Measurements from ENCODE around the gene ZNF622. TPM values are rescaled to one million over a fixed set of nuclear protein-coding genes. Genes with fewer than 3 reads are reported as not detected.

Gene ZNF622
- total and polyA plus RNA-seq, 10 of the 15 experiments (the other 5 are each of a cell fraction or from before 2014, with no cell fraction given), result 9.0 to 60.3 (median 31.0) TPM

- Histone ChIP-seq H3K79me2 (ENCODE audit: control insufficient read depth, insufficient read depth, low read length) (no peaks in the 10 kb centered on the region), H4K20me1 (ENCODE audit: control insufficient read depth, insufficient read depth) (no peaks in the 10 kb centered on the region), H3K4me2 (ENCODE audit: control insufficient read depth, insufficient read depth) (no peak overlapping the region), H3K27ac (ENCODE audit: control insufficient read depth, insufficient read depth) (no peak overlapping the region), H3K27me3 (replicated peaks in 1 of 2; ENCODE audit: control insufficient read depth in 2 of 2, insufficient read depth in 2 of 2, low read length in 1 of 2) (no peaks in the 10 kb centered on the region), H3K9ac (ENCODE audit: control insufficient read depth, insufficient read depth, low read length) (no peak overlapping the region), H2AFZ (ENCODE audit: control insufficient read depth, low read depth, low read length) (no peak overlapping the region), H3K4me1 (ENCODE audit: control insufficient read depth, insufficient read depth, low read length) (no peaks in the 10 kb centered on the region), H3K4me3 (no peak overlapping the region), H3K9me3 (replicated peaks; ENCODE audit: control insufficient read depth, insufficient read depth, low read length) (no peaks in the 10 kb centered on the region), H3K36me3 (ENCODE audit: control insufficient read depth in 2 of 2, insufficient read depth in 2 of 2, low read length in 1 of 2) (no peaks in the 10 kb centered on the region)
- ChIA-PET RAD21 (ENCODE audit: unreplicated experiment) (no interaction called here), CTCF (no interaction called here), POLR2A (interaction anchor here (0.5 kb wide), 1 partner anchor 279 kb away, joined by 3 read pairs; no protein-coding TSS in a partner anchor), SMC1A (ENCODE audit: uncharacterized antibody, unreplicated experiment) (no interaction called here)
- in situ Hi-C loops (cut with MboI) (no loop called here), intact Hi-C loops (cut with micrococcal nuclease; ENCODE audit: unreplicated experiment) (no loop called here)
- no peak for DNase-seq (ENCODE audit: low read depth, low spot score)
- FAIRE-seq, result no peak
- ATAC-seq, result no peak
- BruUV-seq (replicated peaks), result no TSS peak
- TF ChIP-seq POU2F2 (IDR thresholded peaks at IDR 0.05; ENCODE audit: borderline replicate concordance, low read depth, low read length) (no peak), FOXM1 (IDR thresholded peaks at IDR 0.05; ENCODE audit: low read depth, low read length) (no peak), RELB (IDR thresholded peaks at IDR 0.05; ENCODE audit: low read depth) (no peak), FOS (IDR thresholded peaks at IDR 0.05; ENCODE audit: borderline replicate concordance, extremely low read depth, insufficient read length) (no peak)
Measured at GRCh38 chr5:16412556-16412955, 53.0 kb downstream of the ZNF622 start.

- H3K9me3 ChIP-seq (replicated peaks; ENCODE audit: control insufficient read depth, insufficient read depth, low read length), result no peaks in the 10 kb centered on the region
- WGBS (ENCODE audit: insufficient coverage, insufficient replicate concordance, low lambda C conversion rate, missing lambda C conversion rate), result 40% methylated on average over 3 of the region's 3 CpGs
- no peaks in the 10 kb centered on the region for H3K36me3 ChIP-seq (ENCODE audit: control insufficient read depth in 2 of 2, insufficient read depth in 2 of 2, low read length in 1 of 2)
- FAIRE-seq (no peak), DNase-seq (ENCODE audit: low read depth, low spot score) (no peak), ATAC-seq (no peak)
- no peaks in the 10 kb centered on the region for H4K20me1 ChIP-seq (ENCODE audit: control insufficient read depth, insufficient read depth)
- ChIA-PET SMC1A (ENCODE audit: uncharacterized antibody, unreplicated experiment) (no interaction called here), CTCF (no interaction called here), RAD21 (ENCODE audit: unreplicated experiment) (no interaction called here), POLR2A (interaction anchor here (0.5 kb wide), 1 partner anchor 278 kb away, joined by 3 read pairs; no protein-coding TSS in a partner anchor)
- no peak overlapping the region for H3K4me2 ChIP-seq (ENCODE audit: control insufficient read depth, insufficient read depth)
- H3K79me2 ChIP-seq (ENCODE audit: control insufficient read depth, insufficient read depth, low read length), result no peaks in the 10 kb centered on the region
- intact Hi-C loops (cut with micrococcal nuclease; ENCODE audit: unreplicated experiment), result no loop called here
- H3K27ac ChIP-seq (ENCODE audit: control insufficient read depth, insufficient read depth), result no peak overlapping the region
- H3K4me3 ChIP-seq, result no peak overlapping the region
- no peaks in the 10 kb centered on the region for H3K27me3 ChIP-seq (replicated peaks in 1 of 2; ENCODE audit: control insufficient read depth in 2 of 2, insufficient read depth in 2 of 2, low read length in 1 of 2)
- no TSS peak for BruUV-seq (replicated peaks)
- H2AFZ ChIP-seq (ENCODE audit: control insufficient read depth, low read depth, low read length), result no peak overlapping the region
- no peaks in the 10 kb centered on the region for H3K4me1 ChIP-seq (ENCODE audit: control insufficient read depth, insufficient read depth, low read length)
- H3K9ac ChIP-seq (ENCODE audit: control insufficient read depth, insufficient read depth, low read length), result no peak overlapping the region
- in situ Hi-C loops (cut with MboI), result no loop called here
- TF ChIP-seq FOXK2 (IDR thresholded peaks at IDR 0.05), result no peak
- TF ChIP-seq EED (IDR thresholded peaks at IDR 0.05; ENCODE audit: low read depth), result no peak
- no peak for TF ChIP-seq ZSCAN29 (IDR thresholded peaks at IDR 0.05)
- TF ChIP-seq ATF3 (IDR thresholded peaks at IDR 0.05; ENCODE audit: borderline replicate concordance, extremely low read depth, low read depth, low read length), result no peak
- no peak for TF ChIP-seq ASH2L (IDR thresholded peaks at IDR 0.05; ENCODE audit: borderline replicate concordance, low read depth)
- TF ChIP-seq PBX3 (IDR thresholded peaks at IDR 0.05; ENCODE audit: insufficient replicate concordance, low read depth, low read length), result no peak
- no peak for TF ChIP-seq HDAC6 (IDR thresholded peaks at IDR 0.05; ENCODE audit: unreplicated experiment)
- no peak for TF ChIP-seq NR2C1 (IDR thresholded peaks at IDR 0.05)
- TF ChIP-seq PAX8 (IDR thresholded peaks at IDR 0.05), result no peak
Measured at GRCh38 chr5:16411741-16412455, 53.7 kb downstream of the ZNF622 start.

Measured in GM12878 (cell line).